Measurements from ENCODE around the gene ERGIC1.

ERGIC1 gene

DNA sequence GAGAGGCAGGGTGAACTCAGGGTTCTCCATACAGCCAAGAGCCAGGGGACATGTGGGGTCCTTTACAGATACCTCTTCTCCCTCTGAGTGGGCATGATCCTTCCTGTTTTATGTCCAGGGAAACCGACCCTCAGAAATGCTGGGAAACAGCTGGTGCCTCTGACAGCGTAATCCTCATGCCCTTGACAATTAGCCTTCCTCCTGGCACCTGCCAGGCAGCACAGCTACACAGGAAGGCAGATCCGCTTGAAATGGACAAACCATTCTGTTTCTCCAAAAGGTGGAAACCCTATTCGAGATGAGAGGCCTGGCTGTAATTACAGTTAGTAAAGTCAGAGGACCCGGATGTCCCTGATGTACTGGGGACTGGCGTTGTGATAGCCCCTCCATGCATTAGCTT lies 7.2 kb downstream of the ERGIC1 start:
- Histone ChIP-seq H3K4me3 (ENCODE audit: low read length, poor library complexity, severe bottlenecking) (no peak overlapping the region), H2AFZ (ENCODE audit: low read length) (no peak overlapping the region), H3K9me3 (ENCODE audit: insufficient read depth, low read depth, low read length) (no peaks in the 10 kb centered on the region), H3K79me2 (ENCODE audit: insufficient read depth, low read length) (peaks cover 95% of the 10 kb centered on the region), H3K27me3 (ENCODE audit: insufficient read depth, low read length, poor library complexity, severe bottlenecking) (no peaks in the 10 kb centered on the region), H3K9me2 (replicated peaks; ENCODE audit: low read depth, low read length) (no peaks in the 10 kb centered on the region), H3K9ac (ENCODE audit: low read depth, low read length, poor library complexity, severe bottlenecking) (peak overlapping the region; percentile 12), H3K4me2 (ENCODE audit: low read depth, low read length, poor library complexity, severe bottlenecking) (peak overlapping the region; percentile 56), H3K4me1 (ENCODE audit: insufficient read depth, low read length, poor library complexity, severe bottlenecking) (peaks cover 59% of the 10 kb centered on the region), H3K36me3 (ENCODE audit: insufficient read depth, low read length) (peaks cover 7% of the 10 kb centered on the region; the same call in 1 of the 2 replicates), H4K20me1 (ENCODE audit: insufficient read depth, low read length, poor library complexity, severe bottlenecking) (peaks cover 20% of the 10 kb centered on the region), H3F3A (ENCODE audit: low read depth) (0 out of 2 replicates have a peak, but pooled peaks cover 6% of the 10 kb centered on the region)
- no peak for TF ChIP-seq EZH2phosphoT487 (IDR thresholded peaks at IDR 0.05; ENCODE audit: borderline replicate concordance)
- TF ChIP-seq, protein P1, sequence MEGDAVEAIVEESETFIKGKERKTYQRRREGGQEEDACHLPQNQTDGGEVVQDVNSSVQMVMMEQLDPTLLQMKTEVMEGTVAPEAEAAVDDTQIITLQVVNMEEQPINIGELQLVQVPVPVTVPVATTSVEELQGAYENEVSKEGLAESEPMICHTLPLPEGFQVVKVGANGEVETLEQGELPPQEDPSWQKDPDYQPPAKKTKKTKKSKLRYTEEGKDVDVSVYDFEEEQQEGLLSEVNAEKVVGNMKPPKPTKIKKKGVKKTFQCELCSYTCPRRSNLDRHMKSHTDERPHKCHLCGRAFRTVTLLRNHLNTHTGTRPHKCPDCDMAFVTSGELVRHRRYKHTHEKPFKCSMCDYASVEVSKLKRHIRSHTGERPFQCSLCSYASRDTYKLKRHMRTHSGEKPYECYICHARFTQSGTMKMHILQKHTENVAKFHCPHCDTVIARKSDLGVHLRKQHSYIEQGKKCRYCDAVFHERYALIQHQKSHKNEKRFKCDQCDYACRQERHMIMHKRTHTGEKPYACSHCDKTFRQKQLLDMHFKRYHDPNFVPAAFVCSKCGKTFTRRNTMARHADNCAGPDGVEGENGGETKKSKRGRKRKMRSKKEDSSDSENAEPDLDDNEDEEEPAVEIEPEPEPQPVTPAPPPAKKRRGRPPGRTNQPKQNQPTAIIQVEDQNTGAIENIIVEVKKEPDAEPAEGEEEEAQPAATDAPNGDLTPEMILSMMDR (conservative IDR thresholded peaks at IDR 0.05; ENCODE audit: low read length), result no peak

DNA sequence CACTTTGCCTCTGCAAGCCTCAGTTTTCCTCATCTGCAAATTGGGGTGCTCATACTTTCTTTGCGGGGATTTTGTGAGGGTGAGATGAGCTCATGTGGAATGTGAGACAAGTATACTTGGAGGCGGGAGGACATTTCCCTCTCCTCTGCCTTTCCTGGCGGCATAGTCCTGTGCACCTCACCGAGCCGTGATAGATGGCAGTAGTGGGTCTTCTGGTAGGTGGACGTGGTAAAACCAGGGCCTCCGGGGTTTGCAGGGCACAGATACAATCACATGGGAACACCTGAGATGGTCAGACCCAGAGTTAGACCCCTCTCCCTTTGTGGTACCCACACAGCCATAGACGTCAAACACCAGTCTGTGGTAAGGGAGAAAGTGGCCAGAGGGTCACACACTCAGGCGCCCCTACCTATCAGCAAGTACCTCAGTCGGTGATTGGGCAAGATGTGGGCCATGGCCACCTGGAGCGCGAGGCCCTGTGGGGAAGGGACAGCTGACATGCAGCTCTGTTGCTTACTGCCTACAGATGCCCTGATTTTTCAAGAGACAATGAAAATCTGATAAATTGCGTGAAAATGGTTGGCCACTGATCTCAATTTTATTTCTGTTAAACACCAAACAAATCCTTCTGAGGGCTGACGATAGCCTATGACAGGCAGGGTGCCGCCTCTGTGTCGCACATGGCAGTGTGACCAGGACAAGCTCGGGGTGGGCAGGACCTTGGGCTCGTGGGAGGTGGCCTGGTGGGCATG lies 9.9 kb downstream of the ERGIC1 start:
- peak overlapping the region; percentile 81 for H3K4me2 ChIP-seq (ENCODE audit: low read depth, low read length, poor library complexity, severe bottlenecking)
- peak overlapping the region; percentile 64 for H3K9ac ChIP-seq (ENCODE audit: low read depth, low read length, poor library complexity, severe bottlenecking)
- peaks cover 7% of the 10 kb centered on the region; the same call in 1 of the 2 replicates for H3K36me3 ChIP-seq (ENCODE audit: insufficient read depth, low read length)
- no peaks in the 10 kb centered on the region for H3F3A ChIP-seq (ENCODE audit: low read depth)
- H3K9me2 ChIP-seq (replicated peaks; ENCODE audit: low read depth, low read length), result no peaks in the 10 kb centered on the region
- TF ChIP-seq, protein P1 (conservative IDR thresholded peaks at IDR 0.05; ENCODE audit: low read length), result no peak
- no peak for TF ChIP-seq EZH2phosphoT487 (IDR thresholded peaks at IDR 0.05; ENCODE audit: borderline replicate concordance)
- no peaks in the 10 kb centered on the region for H3K27me3 ChIP-seq (ENCODE audit: insufficient read depth, low read length, poor library complexity, severe bottlenecking)
- H3K9me3 ChIP-seq (ENCODE audit: insufficient read depth, low read depth, low read length), result no peaks in the 10 kb centered on the region
- H3K4me3 ChIP-seq (ENCODE audit: low read length, poor library complexity, severe bottlenecking), result peak overlapping the region; percentile 60
- H4K20me1 ChIP-seq (ENCODE audit: insufficient read depth, low read length, poor library complexity, severe bottlenecking), result peaks cover 39% of the 10 kb centered on the region
- no peak overlapping the region for H2AFZ ChIP-seq (ENCODE audit: low read length)
- peaks cover 67% of the 10 kb centered on the region for H3K4me1 ChIP-seq (ENCODE audit: insufficient read depth, low read length, poor library complexity, severe bottlenecking)
- H3K79me2 ChIP-seq (ENCODE audit: insufficient read depth, low read length), result peaks cover 100% of the 10 kb centered on the region

DNA sequence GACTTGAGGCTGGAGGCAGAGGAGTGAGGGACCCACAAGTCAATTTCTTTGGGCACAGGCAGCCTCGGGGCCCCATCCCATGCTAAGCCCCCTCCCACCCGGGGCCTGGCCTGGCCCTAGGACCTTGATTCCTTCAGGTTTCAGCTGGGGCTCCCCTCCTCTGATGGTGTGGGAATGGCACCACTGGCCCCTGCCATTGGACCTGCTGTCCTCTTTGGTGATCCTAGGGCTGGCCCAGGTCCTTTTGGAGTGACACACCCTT lies 10.5 kb downstream of the ERGIC1 start:
- Histone ChIP-seq H4K20me1 (ENCODE audit: insufficient read depth, low read length, poor library complexity, severe bottlenecking) (peaks cover 44% of the 10 kb centered on the region), H3F3A (ENCODE audit: low read depth) (no peaks in the 10 kb centered on the region), H3K36me3 (ENCODE audit: insufficient read depth, low read length) (peaks cover 7% of the 10 kb centered on the region; the same call in 1 of the 2 replicates)

More for the DNA sequence above, 10.5 kb downstream of the ERGIC1 start:
- Histone ChIP-seq H3K4me1 (ENCODE audit: insufficient read depth, low read length, poor library complexity, severe bottlenecking) (peaks cover 68% of the 10 kb centered on the region), H3K27me3 (ENCODE audit: insufficient read depth, low read length, poor library complexity, severe bottlenecking) (no peaks in the 10 kb centered on the region), H3K9me3 (ENCODE audit: insufficient read depth, low read depth, low read length) (no peaks in the 10 kb centered on the region), H3K9me2 (replicated peaks; ENCODE audit: low read depth, low read length) (no peaks in the 10 kb centered on the region), H3K4me3 (ENCODE audit: low read length, poor library complexity, severe bottlenecking) (peak overlapping the region; percentile 60), H2AFZ (ENCODE audit: low read length) (no peak overlapping the region), H3K4me2 (ENCODE audit: low read depth, low read length, poor library complexity, severe bottlenecking) (peak overlapping the region; percentile 81), H3K9ac (ENCODE audit: low read depth, low read length, poor library complexity, severe bottlenecking) (peak overlapping the region; percentile 64), H3K79me2 (ENCODE audit: insufficient read depth, low read length) (peaks cover 100% of the 10 kb centered on the region)
- TF ChIP-seq EZH2phosphoT487 (IDR thresholded peaks at IDR 0.05; ENCODE audit: borderline replicate concordance), result no peak
- TF ChIP-seq, protein P1 (conservative IDR thresholded peaks at IDR 0.05; ENCODE audit: low read length), result no peak
